Breast epithelium (tissue), 3 donors: Measurements from ENCODE around the gene CCDC33.

ENCODE experiments used
- CTCF ChIP-seq, 3 donors: fragments of 450-650 bp; IDR thresholded peaks; one replicate each; pipeline ENCODE4 v1.5.1; 2016 to 2017; ENCODE audit warnings: antibody characterized with exemption in 3 of 3, mild to moderate bottlenecking in 3 of 3, moderate library complexity in 3 of 3
- POLR2A ChIP-seq: fragments of 450-650 bp; IDR thresholded peaks from one replicate; pipeline ENCODE4 v1.6.1; 2016; ENCODE audit warnings: antibody characterized with exemption, mild to moderate bottlenecking, moderate library complexity
- POLR2AphosphoS5 ChIP-seq, 3 donors: sonication (generic); formaldehyde crosslinking; IDR thresholded peaks; one replicate each; pipeline ENCODE4 v1.6.1; 2017; ENCODE audit warnings: antibody characterized with exemption in 3 of 3

DNA sequence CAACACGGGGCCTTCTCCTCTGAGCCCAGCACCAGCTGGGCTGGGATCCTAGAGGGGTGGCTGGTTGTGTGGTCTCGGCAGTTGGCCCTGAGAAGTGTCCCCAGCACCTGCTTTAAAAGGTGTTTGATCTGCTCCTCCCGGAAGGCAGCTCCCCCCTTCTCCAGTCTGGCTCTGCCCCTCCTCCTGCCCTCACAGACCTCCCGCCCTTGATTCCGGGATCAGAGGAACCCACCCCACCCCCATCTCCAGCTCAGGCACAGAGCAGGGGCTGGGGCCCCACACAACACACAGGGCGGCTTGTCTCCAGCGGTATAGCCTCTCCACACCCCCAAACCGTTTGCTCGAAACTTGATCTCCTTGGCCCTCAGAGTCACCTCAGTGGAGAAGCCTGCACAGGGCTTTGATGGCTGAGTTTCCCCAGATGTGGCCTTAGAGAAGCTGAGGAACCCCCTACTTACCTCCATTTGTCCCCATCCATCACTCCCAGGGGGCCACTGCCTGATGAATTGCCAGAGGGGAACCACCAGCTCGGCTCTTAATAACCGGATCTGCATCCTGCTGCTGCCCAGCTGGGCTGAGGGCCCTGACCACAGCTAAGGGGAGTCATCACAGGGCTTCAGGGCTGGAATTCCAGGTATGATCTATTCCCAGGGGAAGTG, 27.1 kb upstream of the CCDC33 start:
- TF ChIP-seq POLR2AphosphoS5 (IDR thresholded peaks at IDR 0.05) (no peak), CTCF (IDR thresholded peaks at IDR 0.05) (no peak), POLR2A (no peak)
